ENCODE data around the gene TC2N.
"Not testable (repeated sequence)": the region's sequence is repeated elsewhere in the genome, so short reads cannot be mapped to it uniquely, and the experiment has no call there.

TC2N gene

DNA sequence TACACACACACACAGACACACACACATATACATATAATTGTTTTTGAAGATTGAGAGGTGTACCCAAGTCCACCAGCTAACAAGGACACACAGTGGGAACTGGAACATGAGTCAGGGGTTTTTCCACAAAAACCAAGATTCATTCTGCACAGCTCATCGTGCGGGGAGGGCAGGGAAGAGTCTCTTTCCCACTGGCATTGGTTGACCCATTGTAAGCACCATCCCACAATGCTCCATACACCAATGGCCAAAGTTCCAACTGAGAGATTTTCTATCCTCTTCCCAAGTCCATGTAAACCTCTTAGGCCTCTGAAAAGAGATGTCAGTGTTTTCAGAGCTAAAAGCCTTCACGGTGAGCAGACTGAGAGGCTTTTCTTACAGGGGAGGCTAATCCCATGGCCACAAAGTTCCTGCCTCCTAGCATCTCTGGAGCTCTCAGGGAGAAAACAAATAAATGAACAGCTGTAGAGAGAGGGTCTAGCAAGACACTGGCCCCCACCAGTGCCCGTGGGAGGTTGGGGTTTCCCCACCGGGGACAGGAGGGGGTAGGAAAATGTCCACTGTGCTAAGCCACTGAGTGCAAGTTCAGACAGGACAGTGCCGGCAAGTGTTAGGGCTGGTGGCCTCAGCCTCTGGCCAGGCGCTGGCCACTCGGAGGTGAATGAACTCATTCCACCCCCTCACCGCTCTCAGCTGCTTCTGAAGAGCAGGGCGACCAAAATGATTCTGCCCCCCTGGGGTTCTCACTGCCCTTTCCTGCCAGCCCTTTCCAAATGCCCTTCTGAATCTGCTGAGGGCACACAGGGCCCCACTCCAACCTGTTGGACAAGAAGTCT lies 21.5 kb upstream of the TC2N start:
- DNase-seq, result no peak

DNA sequence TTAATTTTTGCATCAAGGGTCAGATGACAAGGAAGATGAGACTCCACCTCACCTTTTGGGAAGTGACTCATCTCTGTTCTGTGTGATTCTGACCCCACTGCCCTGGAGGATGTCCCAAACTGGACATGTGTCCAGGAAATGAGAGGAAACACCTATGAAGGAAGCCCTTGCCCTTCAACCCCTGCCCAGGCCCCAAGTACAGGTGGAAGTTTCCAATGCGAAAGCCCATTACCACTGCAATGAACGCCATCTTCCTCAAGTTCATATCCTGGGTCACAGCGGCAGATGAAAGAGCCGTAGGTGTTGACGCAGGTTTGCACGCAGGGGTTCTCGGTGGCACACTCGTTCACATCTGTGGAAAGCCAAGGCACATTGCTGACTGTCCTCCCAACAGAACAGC lies 19.6 kb upstream of the TC2N start:
- no peak for DNase-seq

DNA sequence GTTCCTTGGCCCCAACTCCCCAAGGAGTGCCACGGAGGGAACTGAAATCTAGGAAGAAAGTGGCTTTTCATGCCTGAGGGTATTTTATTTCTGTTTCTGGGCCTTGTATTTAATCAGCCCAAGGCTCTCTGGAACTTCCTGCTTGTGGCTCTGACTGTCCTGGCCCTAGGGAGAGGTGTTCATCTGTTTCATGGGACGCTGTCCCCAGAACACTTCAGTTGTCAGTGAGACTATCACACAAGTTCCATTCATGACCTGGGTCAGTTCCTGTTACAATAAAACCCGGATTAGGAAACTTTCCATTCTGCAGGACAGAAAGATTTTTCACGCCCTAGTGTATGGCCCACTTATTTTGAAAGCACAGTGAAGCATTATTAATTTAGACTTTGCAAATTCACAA lies 18.5 kb upstream of the TC2N start:
- DNase-seq, result no peak

DNA sequence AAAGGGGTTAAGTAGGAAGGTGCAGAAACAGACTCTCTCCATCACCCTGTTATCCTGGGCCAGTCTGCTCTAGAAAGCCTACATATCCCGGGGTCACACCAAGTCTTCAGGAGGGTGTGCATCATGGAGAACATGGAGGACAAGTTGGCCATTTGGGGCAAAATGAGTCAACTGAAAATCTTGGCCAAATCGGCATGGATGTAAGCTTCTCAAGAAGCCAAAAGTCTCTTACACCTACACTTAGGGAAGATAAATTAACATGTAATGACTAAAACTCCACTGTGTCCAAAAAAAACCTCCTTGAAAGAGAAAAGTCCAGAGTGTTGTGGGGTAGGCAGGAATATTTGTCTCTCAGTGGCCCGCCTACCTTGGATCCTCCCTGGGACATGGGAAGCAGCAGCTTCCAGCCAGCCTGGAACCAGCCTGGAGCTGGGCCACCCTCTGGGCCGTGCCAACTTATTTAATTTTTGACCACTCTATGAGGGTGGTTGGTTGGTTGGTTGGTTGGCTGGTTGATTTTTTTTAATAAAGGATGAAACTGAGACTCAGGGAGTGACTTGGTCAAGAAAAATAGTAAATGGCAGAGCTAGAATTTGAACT lies 17.9 kb upstream of the TC2N start:
- DNase-seq, result no peak

DNA sequence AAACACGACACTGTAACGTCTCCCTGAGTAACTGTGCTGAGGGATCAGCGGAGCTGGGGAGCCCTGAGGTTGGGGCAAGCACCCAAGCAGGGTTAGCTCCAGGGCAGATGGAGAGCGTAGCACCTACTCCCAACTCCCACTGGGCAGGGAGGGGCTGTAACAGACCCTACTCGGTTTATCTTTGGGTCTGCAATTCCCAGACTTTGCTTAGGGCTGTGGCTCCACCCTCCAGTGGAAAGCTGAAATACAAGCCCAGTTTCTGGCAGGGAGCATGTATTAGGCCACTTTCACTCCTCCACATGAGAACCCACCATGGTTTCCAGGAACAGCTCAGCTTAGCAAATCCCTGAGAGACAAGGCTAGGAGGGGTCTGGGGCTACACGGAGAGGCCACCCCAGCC lies 17.3 kb upstream of the TC2N start:
- DNase-seq, result no peak

DNA sequence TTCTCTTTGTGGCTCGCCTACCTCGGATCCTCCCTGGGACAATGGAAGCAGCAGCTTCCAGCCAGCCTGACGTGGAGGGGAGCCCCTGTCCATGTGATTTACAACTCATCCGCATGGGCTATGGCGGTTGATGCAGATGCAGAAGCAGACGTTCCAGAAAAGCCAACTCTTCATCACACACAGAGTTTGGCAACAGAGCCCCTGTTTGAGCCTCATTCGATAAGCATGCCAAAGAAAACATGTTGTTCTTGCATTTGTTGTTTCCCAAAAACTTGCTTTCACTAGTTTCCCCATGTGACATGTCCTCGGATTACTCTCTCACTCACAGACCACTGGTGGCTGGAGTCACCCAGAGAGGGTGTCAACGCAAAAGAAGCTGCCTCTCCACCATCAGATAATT lies 16.4 kb upstream of the TC2N start:
- no peak for DNase-seq

DNA sequence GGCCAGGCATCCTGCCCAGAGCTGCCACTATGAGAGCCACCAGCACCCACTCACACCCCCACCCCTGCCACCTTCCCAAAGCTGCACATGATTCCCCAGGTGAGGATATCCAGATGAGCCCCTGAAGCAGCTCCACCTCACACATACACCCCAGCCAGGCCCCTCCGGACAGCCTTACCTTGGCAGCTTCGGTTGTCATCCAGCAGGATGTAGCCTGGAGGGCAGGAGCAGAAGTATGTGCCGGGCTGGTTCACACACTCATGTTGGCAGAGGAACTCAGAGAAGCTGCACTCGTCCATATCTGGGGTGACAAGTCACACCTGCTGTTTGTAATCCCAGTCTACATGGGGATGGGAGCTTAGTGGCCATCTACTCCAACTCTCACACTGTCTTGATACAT lies 15.4 kb upstream of the TC2N start:
- DNase-seq, result no peak

DNA sequence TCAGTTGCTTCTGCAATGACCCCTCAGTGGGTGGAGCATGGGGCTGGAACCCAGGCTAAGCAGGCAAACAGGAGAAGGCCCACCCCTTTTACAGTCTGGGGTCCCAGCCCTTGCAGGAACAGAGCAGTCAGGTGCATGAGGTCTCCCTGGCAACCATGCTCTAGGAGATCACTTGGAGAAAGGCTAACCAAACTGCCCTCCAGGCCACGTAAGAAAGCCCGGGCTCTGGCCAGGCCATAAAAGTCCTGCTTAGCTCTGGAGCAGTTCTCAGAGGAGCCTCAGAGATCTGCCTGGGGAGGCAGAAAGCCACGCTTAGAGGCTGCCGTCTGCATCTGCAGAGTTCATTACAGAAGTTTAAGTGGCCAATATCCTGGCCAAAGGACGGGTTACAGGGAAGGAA lies 15.0 kb upstream of the TC2N start:
- DNase-seq, result no peak

DNA sequence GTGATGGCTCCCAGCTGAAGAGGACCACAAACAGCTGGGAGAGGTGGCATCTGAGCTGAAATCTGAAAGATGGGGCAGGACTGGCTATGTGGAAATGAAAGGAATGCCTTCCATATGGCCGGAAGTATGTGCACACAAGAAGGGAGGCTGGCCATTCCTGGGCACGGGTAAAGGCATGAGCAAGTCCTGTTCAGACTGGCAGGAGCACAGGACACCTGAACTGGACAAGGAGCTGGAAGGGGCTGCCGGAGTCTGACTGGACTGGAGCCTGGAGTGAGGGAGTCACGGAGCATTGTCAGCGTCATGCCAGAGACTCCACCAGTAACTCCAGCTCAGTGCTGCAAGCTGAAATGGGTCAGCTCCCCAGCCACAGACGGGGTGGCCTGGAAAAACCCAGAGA lies 11.9 kb upstream of the TC2N start:
- no peak for DNase-seq

DNA sequence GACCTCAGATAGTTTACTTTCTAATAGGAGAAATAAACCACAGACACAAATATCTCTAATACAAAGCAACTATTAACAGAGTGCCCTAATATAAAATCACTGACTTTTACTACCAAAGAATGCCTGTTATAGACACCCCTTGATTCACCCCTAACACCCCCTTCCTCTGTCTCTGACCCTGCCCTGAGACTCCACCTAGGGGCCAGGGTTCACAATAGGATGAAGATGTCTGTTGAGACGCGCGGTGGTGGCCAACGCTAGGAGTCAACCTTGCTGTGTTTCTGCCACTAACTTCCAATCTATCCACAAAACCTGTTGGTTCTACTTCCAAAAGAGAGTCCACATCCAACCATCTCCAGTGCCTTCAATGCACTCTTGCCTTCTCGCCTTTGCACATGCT lies 10.9 kb upstream of the TC2N start:
- no peak for DNase-seq

DNA sequence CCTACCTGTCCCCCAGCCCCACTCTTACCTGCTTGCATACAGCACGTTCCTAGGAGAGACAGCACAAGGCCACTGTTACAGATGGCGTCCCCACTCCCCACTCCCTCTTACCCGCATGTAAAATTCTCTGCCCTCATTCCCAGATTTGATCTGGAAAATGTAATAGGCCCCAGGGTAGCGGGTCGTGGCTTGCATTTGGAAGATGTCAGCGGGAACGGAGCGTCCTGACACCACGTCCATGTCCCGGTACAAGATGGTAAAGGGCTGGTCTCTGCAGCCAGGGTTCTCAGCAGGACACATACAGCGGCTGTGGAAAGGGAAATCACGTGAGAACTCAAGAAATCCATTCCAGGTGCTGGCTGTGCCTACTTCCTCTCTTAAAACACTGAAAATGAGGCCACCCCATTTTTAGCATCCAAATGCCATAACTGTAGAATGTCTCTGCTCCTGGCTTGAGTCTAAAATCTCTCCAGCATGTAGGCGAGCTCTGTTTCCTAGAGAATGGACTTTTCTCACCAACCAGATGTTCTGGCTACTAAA lies 10.1 kb upstream of the TC2N start:
- DNase-seq, result no peak

DNA sequence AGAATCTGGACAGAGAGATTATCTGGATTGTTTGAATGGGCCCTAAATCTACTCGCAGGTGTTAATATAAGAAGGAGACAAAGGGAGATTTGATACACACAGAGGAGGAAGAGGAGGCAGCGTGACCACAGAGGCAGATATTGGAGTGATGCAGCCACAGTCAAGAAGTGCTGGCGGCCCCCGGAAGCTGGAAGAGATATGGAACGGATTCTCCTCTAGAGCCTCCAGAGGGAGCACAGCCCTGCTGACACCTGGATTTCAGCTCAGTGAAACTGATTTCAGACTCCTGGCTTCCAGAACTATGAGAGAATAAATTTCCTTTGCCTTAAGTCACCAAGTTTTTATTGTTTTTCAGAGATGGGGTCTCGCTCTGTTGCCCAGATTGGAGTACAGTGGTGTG lies 9.2 kb upstream of the TC2N start:
- no peak for DNase-seq

DNA sequence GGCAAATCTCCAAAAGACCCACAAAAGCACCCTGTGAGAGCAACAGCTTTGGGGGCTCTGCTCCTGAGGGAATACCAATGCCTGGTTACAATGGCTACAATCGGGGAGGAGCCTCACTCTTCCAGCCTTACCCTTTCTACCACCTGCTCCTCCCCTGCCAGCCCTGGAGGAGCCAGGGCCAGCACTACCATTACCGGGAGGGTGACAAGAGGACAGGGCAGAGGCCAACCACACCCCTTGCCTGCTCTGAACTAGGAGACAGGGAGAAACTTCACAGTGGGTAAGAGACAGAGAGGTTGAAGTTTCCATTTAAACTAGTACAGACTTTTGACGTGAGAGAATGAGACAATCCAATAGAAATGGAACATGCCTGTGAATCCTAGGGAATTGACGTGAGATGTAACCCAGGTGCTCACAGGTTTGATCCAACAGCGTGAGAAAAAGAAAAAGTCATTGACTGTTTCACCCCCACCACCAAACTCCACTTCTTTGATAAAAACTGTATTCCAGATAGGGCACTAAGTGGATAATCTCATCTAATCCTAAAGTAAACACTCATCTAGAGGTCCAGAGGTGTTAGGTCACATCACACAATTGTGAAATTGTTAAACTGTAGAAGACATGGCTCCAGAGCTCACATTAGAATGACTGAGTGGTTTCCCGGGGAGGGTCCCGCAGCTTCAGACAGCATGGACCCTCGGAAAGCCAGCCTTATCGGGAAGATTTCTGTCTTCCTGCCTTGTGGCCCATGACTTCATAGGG lies 8.4 kb upstream of the TC2N start:
- no peak for DNase-seq

DNA sequence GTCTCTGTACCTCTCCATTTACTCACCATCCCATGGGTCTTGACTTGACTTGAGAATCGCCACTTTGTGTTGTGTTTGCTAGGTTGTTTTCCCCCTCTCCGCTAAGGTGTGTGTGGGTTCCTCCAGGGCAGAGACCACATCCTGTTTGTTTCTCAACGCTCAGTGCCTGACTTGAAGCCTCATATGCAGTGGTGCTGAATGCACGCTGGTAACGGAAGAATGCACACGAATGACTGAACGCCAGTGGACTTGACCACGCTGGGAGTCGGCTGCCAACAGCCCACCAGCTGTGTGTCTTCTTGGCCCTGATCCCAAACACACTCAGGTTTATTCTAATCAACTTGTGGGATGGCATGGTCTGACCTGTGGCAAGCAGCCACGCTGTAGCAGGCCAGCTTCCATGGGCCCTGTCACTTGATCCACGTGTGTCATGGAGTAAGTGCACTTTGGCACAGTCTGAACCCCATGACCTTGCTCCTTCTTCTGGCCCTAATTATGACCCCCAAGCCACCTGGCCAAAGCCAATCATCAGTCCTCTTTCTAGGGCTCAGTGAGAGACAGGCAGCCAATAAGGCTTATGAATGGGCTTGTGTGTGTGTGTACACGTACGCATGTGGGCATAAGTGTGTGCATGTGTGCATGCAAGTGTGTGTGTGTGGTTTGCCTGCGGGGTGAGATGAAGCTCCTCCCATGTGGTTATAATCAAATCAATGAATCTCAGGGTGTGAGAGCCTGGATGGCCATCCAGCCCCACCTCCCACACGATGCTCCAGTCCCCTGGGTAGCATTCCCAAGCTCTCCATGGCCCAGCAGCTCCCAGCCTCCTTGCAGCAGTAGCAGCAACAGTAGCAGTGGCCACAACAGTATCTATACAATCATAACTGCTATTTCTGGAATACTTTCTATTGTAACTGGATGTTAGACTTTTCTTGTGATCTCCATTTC lies 6.4 kb upstream of the TC2N start:
- no peak for DNase-seq

DNA sequence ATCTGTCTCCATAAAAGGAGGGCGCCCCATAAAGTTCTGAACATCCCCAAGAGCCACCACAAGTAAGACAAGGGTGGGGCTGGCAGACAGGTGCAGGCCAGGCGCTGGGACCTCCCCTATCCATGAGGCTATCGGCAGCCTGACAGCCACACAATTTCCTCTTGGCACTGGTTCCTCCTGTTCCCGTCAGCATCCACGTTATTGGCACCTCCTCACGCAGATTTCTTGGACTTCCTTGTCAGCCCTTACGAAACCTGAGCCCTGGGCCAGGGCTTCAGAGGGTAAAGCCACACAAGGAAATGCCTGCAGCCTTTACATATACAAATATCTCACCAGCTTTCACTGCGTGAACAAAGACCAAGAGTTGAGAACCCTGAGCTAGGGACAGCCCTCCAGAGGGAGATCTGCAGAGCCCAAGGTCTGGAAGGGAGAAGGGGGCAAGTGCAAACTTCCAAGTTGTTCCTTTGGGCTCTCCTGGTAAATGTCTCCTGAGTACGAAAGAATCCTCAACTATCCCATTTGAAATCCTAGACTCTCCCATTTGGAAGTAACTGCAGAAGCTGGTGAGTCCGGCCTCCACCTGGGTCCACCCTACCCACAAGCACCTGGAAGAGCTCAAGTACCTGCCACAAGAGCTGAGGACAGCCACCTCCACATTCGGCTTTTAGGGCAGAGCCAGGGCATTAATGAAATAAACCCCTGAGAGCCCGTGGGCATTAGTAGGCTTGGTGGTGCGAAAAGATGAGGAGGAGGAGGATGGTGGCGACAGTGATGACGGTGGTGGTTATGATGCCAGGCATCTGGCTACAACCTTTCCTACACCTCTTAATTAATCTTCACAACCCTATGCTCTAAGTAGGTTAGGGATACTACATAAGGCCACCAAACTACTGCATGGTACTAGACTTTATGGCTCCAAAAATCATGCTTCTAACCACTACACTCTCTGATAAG lies 5.5 kb upstream of the TC2N start:
- peak; percentile 29 for DNase-seq

DNA sequence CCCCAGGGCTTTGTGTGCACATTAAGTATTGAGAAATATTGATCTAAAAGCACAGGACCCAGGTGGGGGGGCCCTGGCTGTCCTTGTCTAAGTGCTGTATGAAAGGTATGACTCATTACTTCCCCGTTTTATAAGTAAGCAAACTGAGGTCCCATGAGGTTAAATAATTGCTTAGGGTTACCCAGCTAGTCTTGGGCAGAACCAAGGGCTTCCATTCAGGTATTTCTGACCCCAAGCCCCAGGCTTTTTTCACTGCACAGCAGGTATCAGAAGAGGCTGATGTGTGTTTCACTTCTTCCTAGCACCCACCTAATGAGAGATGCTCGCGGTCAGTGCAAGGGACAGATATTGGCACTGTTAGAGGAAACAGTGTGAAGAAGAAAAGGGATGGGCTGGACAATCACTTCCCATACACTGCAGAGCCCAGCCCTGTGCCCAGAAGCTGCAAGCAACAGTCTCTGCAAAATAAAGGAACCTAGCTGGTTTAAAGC lies 4.7 kb upstream of the TC2N start:
- peak; percentile 22 for DNase-seq

DNA sequence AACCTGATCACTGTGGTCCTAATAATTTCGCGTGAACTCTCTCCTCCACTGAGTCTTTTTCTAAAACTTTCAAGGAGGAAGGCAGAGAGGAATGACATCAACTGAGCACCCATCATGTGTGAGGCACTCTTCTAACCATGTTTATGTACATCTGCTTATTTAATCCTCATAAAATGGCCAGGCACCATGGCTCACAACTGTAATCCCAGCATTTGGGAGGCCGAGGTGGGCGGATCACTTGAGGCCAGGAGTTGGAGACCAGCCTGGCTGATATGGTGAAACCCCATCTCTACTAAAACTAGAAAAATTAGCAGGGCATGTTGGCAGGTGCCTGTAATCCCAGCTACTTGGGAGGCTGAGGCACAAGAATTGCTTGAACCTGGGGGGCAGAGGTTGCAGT lies 4.1 kb upstream of the TC2N start:
- DNase-seq, result not testable (repeated sequence)

DNA sequence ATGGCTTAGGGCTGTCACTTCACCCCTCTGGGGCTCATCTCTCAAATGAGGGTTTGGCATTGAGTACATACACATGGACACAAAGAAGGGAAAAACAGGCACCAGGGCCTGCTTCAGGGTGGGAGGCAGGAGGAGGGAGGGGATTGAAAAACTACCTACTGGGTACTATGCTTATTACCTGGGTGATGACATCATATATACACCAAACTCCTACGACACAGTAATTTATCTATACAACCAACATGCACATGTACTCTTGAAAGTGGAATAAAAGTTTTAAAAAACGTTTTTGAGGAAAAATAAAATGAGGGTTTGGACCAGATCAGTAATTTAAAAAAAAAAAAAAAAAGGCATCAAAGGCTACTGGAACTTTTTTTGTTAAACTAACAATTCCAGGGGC lies 3.6 kb upstream of the TC2N start:
- no peak for DNase-seq

DNA sequence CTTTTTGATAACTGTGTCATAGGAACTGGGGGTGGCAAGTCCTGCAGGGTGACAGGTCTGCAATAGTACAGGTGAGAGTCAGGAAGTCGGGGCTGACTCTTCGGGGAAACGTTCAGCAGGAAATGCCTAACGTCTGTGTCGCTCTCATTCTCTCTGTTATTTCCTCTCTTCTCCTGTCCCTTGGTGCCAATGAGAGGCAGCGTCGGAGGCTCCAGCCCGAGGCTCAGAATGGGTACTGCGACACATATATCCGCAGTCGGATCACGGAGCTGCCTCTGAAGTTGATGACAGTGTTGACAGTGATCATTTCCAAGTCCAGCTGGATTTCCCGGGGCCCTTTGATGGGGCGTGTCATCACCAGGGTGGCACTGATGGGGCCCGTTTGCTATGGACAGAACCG lies 2.7 kb upstream of the TC2N start:
- no peak for DNase-seq

DNA sequence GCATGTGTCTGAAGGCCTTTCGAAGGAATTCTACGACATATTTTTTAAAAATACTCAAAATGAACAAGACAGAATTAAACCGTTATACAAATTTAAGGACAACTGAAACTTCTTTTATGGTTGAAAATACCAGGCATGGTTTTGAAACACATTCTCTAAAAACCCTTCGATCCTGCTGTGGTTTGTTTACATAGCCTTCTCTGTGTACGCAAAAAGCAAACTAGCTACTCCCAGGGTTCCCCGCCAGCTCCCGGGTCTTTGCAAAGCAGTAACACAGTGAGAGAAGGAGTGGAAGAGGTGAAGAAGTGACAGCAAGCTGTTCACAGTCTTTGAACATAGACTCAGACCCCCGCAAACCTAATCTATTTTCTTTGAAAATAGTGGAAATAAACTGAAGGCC lies 2.2 kb upstream of the TC2N start:
- no peak for DNase-seq

Data from HCEC 1CT (cell line).